HEK293 (cell line): ENCODE data around the gene SMIM5.
A peak's percentile ranks its signal among the peaks of the same experiment; 100 is the strongest.

Experiments
- CTCF ChIA-PET: fragments of 350-600 bp; formaldehyde crosslinking; extraction: SDS; loops from one replicate; lab custom pipeline; 2021; ENCODE audit warnings: antibody characterized with exemption; lab: Yijun Ruan, JAX
- POLR2A ChIA-PET: fragments of 300-600 bp; formaldehyde crosslinking; extraction: SDS; loops from one replicate; lab custom pipeline; 2020; ENCODE audit warnings: antibody characterized with exemption, inconsistent platforms; lab: Yijun Ruan, JAX
- H3K27ac ChIP-seq: fragments of 200-500 bp; sonication (Bioruptor generic); 2 replicates; pipeline ENCODE4 v1.5.1; 2014; ENCODE audit warnings: low read depth, low read length, control low read depth, inconsistent platforms; ENCODE audit errors: extremely low read depth
- H3K36me3 ChIP-seq, 2 experiments: fragments of 200-500 bp in 1 of 2; sonication (Bioruptor generic) in 1 of 2; 1 replicate in 1 of 2; 2 replicates in 1 of 2; pipeline ENCODE4 v1.5.1; 2014 to 2017; ENCODE audit warnings: inconsistent platforms in 2 of 2, low read length in 2 of 2; ENCODE audit not compliant: control insufficient read depth in 2 of 2, insufficient read depth in 1 of 2
- H3K4me1 ChIP-seq: fragments of 200-500 bp; sonication (Bioruptor generic); 2 replicates; pipeline ENCODE4 v1.5.1; 2014; ENCODE audit warnings: mild to moderate bottlenecking, low read length, inconsistent platforms; ENCODE audit not compliant: control insufficient read depth, insufficient read depth
- H3K4me3 ChIP-seq: 2 replicates; pipeline ENCODE4 v1.5.1; 2011; ENCODE audit warnings: low read depth, mild to moderate bottlenecking, control low read depth, low read length, moderate library complexity
- H3K9me3 ChIP-seq: fragments of 200-500 bp; sonication (Bioruptor generic); 2 replicates; pipeline ENCODE4 v1.5.1; 2014; ENCODE audit warnings: low read depth, low read length, inconsistent platforms; ENCODE audit not compliant: control insufficient read depth, insufficient read depth
- CTCF ChIP-seq: fragments of 450-650 bp; formaldehyde crosslinking; IDR thresholded peaks from 2 replicates; pipeline ENCODE4 v1.5.1; 2016; ENCODE audit warnings: missing biosample characterization, missing genetic modification characterization
- GLIS2 ChIP-seq: fragments of 450-650 bp; formaldehyde crosslinking; IDR thresholded peaks from 2 replicates; pipeline ENCODE4 v1.5.1; 2016; ENCODE audit warnings: missing biosample characterization, missing genetic modification characterization
- SALL2 ChIP-seq: fragments of 450-650 bp; formaldehyde crosslinking; IDR thresholded peaks from 2 replicates; pipeline ENCODE4 v1.5.0; 2017; ENCODE audit warnings: missing biosample characterization, mild to moderate bottlenecking, missing genetic modification characterization, borderline replicate concordance
- SCRT2 ChIP-seq: fragments of 450-650 bp; formaldehyde crosslinking; IDR thresholded peaks from 2 replicates; pipeline ENCODE4 v1.5.1; 2016; ENCODE audit warnings: missing biosample characterization, missing genetic modification characterization
- ZBTB7A ChIP-seq: fragments of 450-650 bp; formaldehyde crosslinking; IDR thresholded peaks from 2 replicates; pipeline ENCODE4 v1.5.1; 2016; ENCODE audit warnings: low read depth, missing biosample characterization, missing genetic modification characterization
- ZFP3 ChIP-seq: fragments of 450-650 bp; formaldehyde crosslinking; IDR thresholded peaks from 2 replicates; pipeline ENCODE4 v1.5.1; 2016; ENCODE audit warnings: low read depth, missing biosample characterization, missing genetic modification characterization
- ZNF146 ChIP-seq: fragments of 450-650 bp; formaldehyde crosslinking; IDR thresholded peaks from 2 replicates; pipeline ENCODE4 v1.5.1; 2016; ENCODE audit warnings: missing biosample characterization, missing genetic modification characterization
- ZNF174 ChIP-seq: fragments of 450-650 bp; formaldehyde crosslinking; IDR thresholded peaks from 2 replicates; pipeline ENCODE4 v1.5.0; 2017; ENCODE audit warnings: missing biosample characterization, mild to moderate bottlenecking, missing genetic modification characterization
- ZNF202 ChIP-seq: fragments of 450-650 bp; formaldehyde crosslinking; IDR thresholded peaks from 2 replicates; pipeline ENCODE4 v1.5.1; 2016; ENCODE audit warnings: missing biosample characterization, missing genetic modification characterization, borderline replicate concordance
- ZNF223 ChIP-seq: fragments of 450-650 bp; formaldehyde crosslinking; IDR thresholded peaks from 2 replicates; pipeline ENCODE4 v1.5.1; 2016; ENCODE audit warnings: missing biosample characterization, missing genetic modification characterization
- ZNF239 ChIP-seq: fragments of 450-650 bp; formaldehyde crosslinking; IDR thresholded peaks from 2 replicates; pipeline ENCODE4 v1.5.1; 2016; ENCODE audit warnings: missing biosample characterization, missing genetic modification characterization
- ZNF280D ChIP-seq: fragments of 450-650 bp; formaldehyde crosslinking; IDR thresholded peaks from 2 replicates; pipeline ENCODE4 v1.5.1; 2016; ENCODE audit warnings: missing biosample characterization, missing genetic modification characterization
- ZNF335 ChIP-seq: fragments of 450-650 bp; formaldehyde crosslinking; conservative IDR thresholded peaks from 2 replicates; pipeline ENCODE4 v1.5.1; 2016; ENCODE audit warnings: missing biosample characterization, missing genetic modification characterization
- ZNF510 ChIP-seq: fragments of 450-650 bp; formaldehyde crosslinking; IDR thresholded peaks from 2 replicates; pipeline ENCODE4 v1.5.1; 2018; ENCODE audit warnings: mild to moderate bottlenecking, missing genetic modification characterization, missing biosample characterization; ENCODE audit not compliant: insufficient replicate concordance
- ZNF513 ChIP-seq: fragments of 450-650 bp; IDR thresholded peaks from 2 replicates; pipeline ENCODE4 v1.5.1; 2018; ENCODE audit warnings: missing biosample characterization, missing genetic modification characterization
- ZNF521 ChIP-seq: fragments of 450-650 bp; formaldehyde crosslinking; IDR thresholded peaks from 2 replicates; pipeline ENCODE4 v1.5.1; 2017; ENCODE audit warnings: missing biosample characterization, mild to moderate bottlenecking, missing genetic modification characterization
- ZNF626 ChIP-seq: fragments of 450-650 bp; sonication (Bioruptor Pico); formaldehyde crosslinking; IDR thresholded peaks from 2 replicates; pipeline ENCODE4 v1.5.1; 2018; ENCODE audit warnings: missing biosample characterization, missing genetic modification characterization, inconsistent platforms
- ZNF660 ChIP-seq: fragments of 450-650 bp; IDR thresholded peaks from 2 replicates; pipeline ENCODE4 v1.5.1; 2018; ENCODE audit warnings: missing biosample characterization, mild to moderate bottlenecking, missing genetic modification characterization
- ZNF792 ChIP-seq: fragments of 450-650 bp; formaldehyde crosslinking; IDR thresholded peaks from 2 replicates; pipeline ENCODE4 v1.5.1; 2016; ENCODE audit warnings: missing biosample characterization, missing genetic modification characterization

The SMIM5 gene

GRCh38 chr17:75617675-75618074, 15.6 kb upstream of the SMIM5 start:
- H3K9me3 ChIP-seq, result no peaks in the 10 kb centered on the region
- no peak overlapping the region for H3K27ac ChIP-seq
- ChIA-PET POLR2A (no interaction called here), CTCF (interaction anchor here (0.7 to 10.3 kb wide), 5 partner anchors 9 to 132 kb away, joined by 3 to 102 read pairs (median 11); partner anchors contain the start of gene SMIM5)
- no peaks in the 10 kb centered on the region for H3K4me1 ChIP-seq
- TF ChIP-seq SCRT2 (tag by site-specific recombination), result no peak
- TF ChIP-seq ZNF513 (tag by site-specific recombination), result no peak
- no peak for TF ChIP-seq ZNF510 (tag by site-specific recombination)
- no peak for TF ChIP-seq ZNF335 (tag by site-specific recombination)
- TF ChIP-seq ZNF146, result no peak
- no peak for TF ChIP-seq ZNF174
- no peak for TF ChIP-seq ZNF660 (tag by site-specific recombination)
- TF ChIP-seq GLIS2 (tag by site-specific recombination), result no peak
- TF ChIP-seq SALL2, result no peak
- TF ChIP-seq ZNF792, result no peak
- TF ChIP-seq ZNF626 (tag by site-specific recombination), result no peak
- no peak for TF ChIP-seq ZNF202 (tag by site-specific recombination)
- TF ChIP-seq ZNF239 (tag by site-specific recombination), result no peak
- TF ChIP-seq ZFP3, result no peak
- H3K36me3 ChIP-seq, result no peaks in the 10 kb centered on the region
- no peak overlapping the region for H3K4me3 ChIP-seq

GRCh38 chr17:75619506-75620431, 13.5 kb upstream of the SMIM5 start:
- TF ChIP-seq ZNF202 (tag by site-specific recombination) (no peak), GLIS2 (tag by site-specific recombination) (0 out of 2 replicates have a peak, but pooled peaks have one; percentile 17), ZBTB7A (no peak), ZNF521 (no peak), ZNF223 (peak; percentile 75; the same call in 1 of the 2 replicates), CTCF (peak; percentile 92), ZNF280D (tag by site-specific recombination) (no peak), ZNF239 (tag by site-specific recombination) (no peak)
- H3K9me3 ChIP-seq, result no peaks in the 10 kb centered on the region
- CTCF ChIA-PET, result interaction anchor here (0.6 to 3.7 kb wide), 18 partner anchors 8 to 488 kb away, joined by 3 to 38 read pairs (median 4); partner anchors contain the start of genes NT5C and SMIM5
- H3K4me1 ChIP-seq, result no peaks in the 10 kb centered on the region
- no peaks in the 10 kb centered on the region for H3K36me3 ChIP-seq
- POLR2A ChIA-PET, result no interaction called here
- H3K27ac ChIP-seq, result no peak overlapping the region
- no peak overlapping the region for H3K4me3 ChIP-seq
